WTC11 (cell line): Measurements from ENCODE around the gene NEO1. TPM values are rescaled to one million over a fixed set of nuclear protein-coding genes. Genes with fewer than 3 reads are reported as not detected.

Experiments
- ATAC-seq: fragments of 200-7000 bp; cut with Tn5 transposase; 2 replicates; pipeline ENCODE4 v1.10.0; 2021; ENCODE audit warnings: mild to moderate bottlenecking, moderate library complexity
- CTCF ChIA-PET: fragments of 300-600 bp; sonication (Branson Sonifier 250); formaldehyde crosslinking; loops from one replicate; lab custom pipeline; 2021; ENCODE audit warnings: antibody characterized with exemption; lab: Charles Lee
- POLR2A ChIA-PET: fragments of 350-600 bp; sonication (Branson Sonifier 250); formaldehyde crosslinking; loops from one replicate; lab custom pipeline; 2021; ENCODE audit warnings: antibody characterized with exemption; lab: Charles Lee
- DNase-seq: peaks from one replicate; pipeline ENCODE4 v3.0.0; 2021; ENCODE audit warnings: low spot score
- H3K27ac Mint-ChIP-seq: 2 replicates; pipeline ENCODE4 v1.8.0; 2021; ENCODE audit warnings: mixed read lengths
- H3K27me3 Mint-ChIP-seq: 2 replicates; pipeline ENCODE4 v1.8.0; 2021; ENCODE audit warnings: low read depth, mild to moderate bottlenecking, moderate library complexity, mixed read lengths
- H3K36me3 Mint-ChIP-seq: 2 replicates; pipeline ENCODE4 v1.8.0; 2021; ENCODE audit warnings: mixed read lengths
- H3K4me1 Mint-ChIP-seq: 2 replicates; pipeline ENCODE4 v1.8.0; 2022; ENCODE audit warnings: mixed read lengths
- H3K4me3 Mint-ChIP-seq: 2 replicates; pipeline ENCODE4 v1.8.0; 2021; ENCODE audit warnings: mild to moderate bottlenecking, moderate library complexity, mixed read lengths
- H3K9me3 Mint-ChIP-seq: 2 replicates; pipeline ENCODE4 v1.8.0; 2021; ENCODE audit warnings: mixed read lengths
- AR ChIP-seq: fragments of 250-450 bp; sonication (Bioruptor Pico); IDR thresholded peaks from 2 replicates; pipeline ENCODE4 v1.9.0; 2021; ENCODE audit warnings: mild to moderate bottlenecking
- ATF3 ChIP-seq: sonication (generic); formaldehyde crosslinking; conservative IDR thresholded peaks from 2 replicates; pipeline ENCODE4 v1.8.1; 2022; ENCODE audit warnings: mild to moderate bottlenecking, missing genetic modification reagents
- CBFB ChIP-seq: sonication (generic); formaldehyde crosslinking; IDR thresholded peaks from 2 replicates; pipeline ENCODE4 v1.8.1; 2022; ENCODE audit warnings: mild to moderate bottlenecking, low read depth, missing genetic modification reagents
- E2F1 ChIP-seq: sonication (generic); formaldehyde crosslinking; IDR thresholded peaks from 2 replicates; pipeline ENCODE4 v1.8.0; 2022; ENCODE audit warnings: mild to moderate bottlenecking, missing genetic modification reagents
- EMX1 ChIP-seq: fragments of 250-450 bp; sonication (Bioruptor Pico); IDR thresholded peaks from 2 replicates; pipeline ENCODE4 v1.8.0; 2021; ENCODE audit warnings: mild to moderate bottlenecking
- ETV6 ChIP-seq: sonication (generic); formaldehyde crosslinking; IDR thresholded peaks from 2 replicates; pipeline ENCODE4 v1.8.1; 2022; ENCODE audit warnings: mild to moderate bottlenecking, missing genetic modification reagents
- FOXJ3 ChIP-seq: sonication (generic); formaldehyde crosslinking; IDR thresholded peaks from 2 replicates; pipeline ENCODE4 v1.9.0; 2021; ENCODE audit warnings: missing genetic modification reagents, mild to moderate bottlenecking, borderline replicate concordance
- FOXP1 ChIP-seq: sonication (generic); formaldehyde crosslinking; IDR thresholded peaks from 2 replicates; pipeline ENCODE4 v1.8.0; 2022; ENCODE audit warnings: missing genetic modification reagents, mild to moderate bottlenecking, moderate library complexity, borderline replicate concordance
- HMGXB4 ChIP-seq: sonication (generic); formaldehyde crosslinking; IDR thresholded peaks from 2 replicates; pipeline ENCODE4 v1.8.1; 2023; ENCODE audit warnings: mild to moderate bottlenecking, moderate library complexity, missing genetic modification reagents
- JUN ChIP-seq: sonication (generic); formaldehyde crosslinking; IDR thresholded peaks from 2 replicates; pipeline ENCODE4 v1.8.0; 2023; ENCODE audit warnings: mild to moderate bottlenecking, missing genetic modification reagents
- KAT7 ChIP-seq: sonication (generic); formaldehyde crosslinking; IDR thresholded peaks from 2 replicates; pipeline ENCODE4 v1.8.1; 2023; ENCODE audit warnings: missing genetic modification reagents, mild to moderate bottlenecking, borderline replicate concordance
- MAX ChIP-seq: sonication (generic); formaldehyde crosslinking; IDR thresholded peaks from 2 replicates; pipeline ENCODE4 v1.8.0; 2022; ENCODE audit warnings: mild to moderate bottlenecking, missing genetic modification reagents
- MYBL2 ChIP-seq: sonication (generic); formaldehyde crosslinking; IDR thresholded peaks from 2 replicates; pipeline ENCODE4 v1.8.1; 2023; ENCODE audit warnings: mild to moderate bottlenecking, moderate library complexity, missing genetic modification reagents
- NR3C1 ChIP-seq: sonication (generic); formaldehyde crosslinking; conservative IDR thresholded peaks from 2 replicates; pipeline ENCODE4 v1.8.1; 2023; ENCODE audit warnings: low read depth, mild to moderate bottlenecking, missing genetic modification reagents
- RORB ChIP-seq: fragments of 250-450 bp; sonication (Bioruptor Pico); IDR thresholded peaks from 2 replicates; pipeline ENCODE4 v1.9.0; 2021; ENCODE audit warnings: mild to moderate bottlenecking
- SMAD4 ChIP-seq: sonication (generic); formaldehyde crosslinking; IDR thresholded peaks from 2 replicates; pipeline ENCODE4 v1.8.0; 2022; ENCODE audit warnings: mild to moderate bottlenecking, missing genetic modification reagents
- ZBTB43 ChIP-seq: sonication (generic); formaldehyde crosslinking; IDR thresholded peaks from 2 replicates; pipeline ENCODE4 v1.8.1; 2023; ENCODE audit warnings: mild to moderate bottlenecking, missing genetic modification reagents
- ZNF425 ChIP-seq: fragments of 250-450 bp; sonication (Bioruptor Pico); conservative IDR thresholded peaks from 2 replicates; pipeline ENCODE4 v1.9.0; 2021; ENCODE audit warnings: mild to moderate bottlenecking
- ZNF532 ChIP-seq: fragments of 250-450 bp; sonication (Bioruptor Pico); IDR thresholded peaks from 2 replicates; pipeline ENCODE4 v1.9.0; 2021; ENCODE audit warnings: mild to moderate bottlenecking, borderline replicate concordance
- total RNA-seq: library from RNA; stranded (reverse); gene quantifications from 3 replicates; pipeline ENCODE4 v1.2.3, GENCODE V29; 2021

The NEO1 gene
- total RNA-seq, 1 experiment from 2014 or later = 37.1 TPM

GRCh38 chr15:73330206-73331051 is 278.2 kb downstream of the NEO1 start:
- H3K36me3 Mint-ChIP-seq = no peaks in the 10 kb centered on the region
- ChIA-PET POLR2A (no interaction called here), CTCF (interaction anchor here (0.9 to 1.3 kb wide), 2 partner anchors 306 to 374 kb away, joined by 3 to 4 read pairs; no protein-coding TSS in a partner anchor)
- no peak overlapping the region for H3K4me3 Mint-ChIP-seq
- ATAC-seq (no peak), DNase-seq (peak; percentile 5)
- TF ChIP-seq RORB (CRISPR knock-in tag) (no peak), ATF3 (CRISPR knock-in tag) (no peak), HMGXB4 (CRISPR knock-in tag) (no peak), SMAD4 (CRISPR knock-in tag) (no peak), E2F1 (CRISPR knock-in tag) (no peak), FOXP1 (CRISPR knock-in tag) (no peak), FOXJ3 (CRISPR knock-in tag) (no peak), ETV6 (CRISPR knock-in tag) (no peak), ZBTB43 (no peak), KAT7 (CRISPR knock-in tag) (no peak)
- 0 out of 2 replicates have a peak, but pooled peaks cover 3% of the 10 kb centered on the region for H3K4me1 Mint-ChIP-seq
- no peaks in the 10 kb centered on the region for H3K9me3 Mint-ChIP-seq
- H3K27ac Mint-ChIP-seq = no peak overlapping the region
- H3K27me3 Mint-ChIP-seq = no peaks in the 10 kb centered on the region

- Mint-ChIP-seq H3K4me1 (no peaks in the 10 kb centered on the region), H3K27me3 (no peaks in the 10 kb centered on the region), H3K27ac (no peak overlapping the region), H3K9me3 (no peaks in the 10 kb centered on the region), H3K36me3 (no peaks in the 10 kb centered on the region), H3K4me3 (no peak overlapping the region)
- POLR2A ChIA-PET = no interaction called here
- ATAC-seq (no peak), DNase-seq (no peak)
- TF ChIP-seq JUN (CRISPR knock-in tag) = no peak
- TF ChIP-seq NR3C1 = no peak
- no peak for TF ChIP-seq FOXJ3 (CRISPR knock-in tag)
- no peak for TF ChIP-seq EMX1 (CRISPR knock-in tag)
- no peak for TF ChIP-seq MAX (CRISPR knock-in tag)
- TF ChIP-seq CBFB (CRISPR knock-in tag) = no peak
- TF ChIP-seq MYBL2 (CRISPR knock-in tag) = no peak
- no peak for TF ChIP-seq ZNF532 (CRISPR knock-in tag)
- TF ChIP-seq ZNF425 (CRISPR knock-in tag) = no peak
- no peak for TF ChIP-seq AR
- CTCF ChIA-PET = no interaction called here
These were observed 279.2 kb downstream of the NEO1 start for GRCh38 chr15:73331501-73331900.
